ENCODE data around the gene LRBA.

GRCh38 chr4:151025759-151026158 is 10.7 kb upstream of the LRBA start:
- TF ChIP-seq POLR2A (IDR thresholded peaks at IDR 0.05) = no peak
- TF ChIP-seq, protein P1, sequence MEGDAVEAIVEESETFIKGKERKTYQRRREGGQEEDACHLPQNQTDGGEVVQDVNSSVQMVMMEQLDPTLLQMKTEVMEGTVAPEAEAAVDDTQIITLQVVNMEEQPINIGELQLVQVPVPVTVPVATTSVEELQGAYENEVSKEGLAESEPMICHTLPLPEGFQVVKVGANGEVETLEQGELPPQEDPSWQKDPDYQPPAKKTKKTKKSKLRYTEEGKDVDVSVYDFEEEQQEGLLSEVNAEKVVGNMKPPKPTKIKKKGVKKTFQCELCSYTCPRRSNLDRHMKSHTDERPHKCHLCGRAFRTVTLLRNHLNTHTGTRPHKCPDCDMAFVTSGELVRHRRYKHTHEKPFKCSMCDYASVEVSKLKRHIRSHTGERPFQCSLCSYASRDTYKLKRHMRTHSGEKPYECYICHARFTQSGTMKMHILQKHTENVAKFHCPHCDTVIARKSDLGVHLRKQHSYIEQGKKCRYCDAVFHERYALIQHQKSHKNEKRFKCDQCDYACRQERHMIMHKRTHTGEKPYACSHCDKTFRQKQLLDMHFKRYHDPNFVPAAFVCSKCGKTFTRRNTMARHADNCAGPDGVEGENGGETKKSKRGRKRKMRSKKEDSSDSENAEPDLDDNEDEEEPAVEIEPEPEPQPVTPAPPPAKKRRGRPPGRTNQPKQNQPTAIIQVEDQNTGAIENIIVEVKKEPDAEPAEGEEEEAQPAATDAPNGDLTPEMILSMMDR (IDR thresholded peaks at IDR 0.05) = no peak
